OCI-LY7 (cell line): ENCODE results near the gene RDH5. TPM values are rescaled to one million over a fixed set of nuclear protein-coding genes. Genes with fewer than 3 reads are reported as not detected.

Experiments
- BruUV-seq: library from RNA; stranded (reverse); fragments of 400-500 nt; replicated peaks from 2 replicates; lab custom pipeline; 2021; lab: Mats Ljungman, UMichigan
- CTCF ChIA-PET: fragments of 300-600 bp; sonication (Branson Sonifier 250); formaldehyde crosslinking; loops from one replicate; lab custom pipeline; 2022; ENCODE audit warnings: antibody characterized with exemption; ENCODE audit not compliant: unreplicated experiment; lab: Charles Lee
- POLR2A ChIA-PET: fragments of 300-600 bp; sonication (Branson Sonifier 250); formaldehyde crosslinking; loops from one replicate; lab custom pipeline; 2022; ENCODE audit warnings: antibody characterized with exemption; lab: Charles Lee
- DNase-seq: peaks from one replicate; pipeline ENCODE4 v3.0.0-alpha.2; 2015; ENCODE audit warnings: low spot score
- H2AFZ ChIP-seq: fragments of 200-600 bp; sonication (generic), shearing (Covaris generic); 2 replicates; pipeline ENCODE4 v1.6.1; 2014; ENCODE audit warnings: mild to moderate bottlenecking, antibody characterized with exemption, low read length, moderate library complexity
- H3K27ac ChIP-seq: fragments of 200-600 bp; sonication (generic); 2 replicates; pipeline ENCODE4 v1.5.1; 2014; ENCODE audit warnings: mixed run types, low read depth, mild to moderate bottlenecking, moderate library complexity, low read length, inconsistent platforms; ENCODE audit not compliant: poor library complexity, severe bottlenecking
- H3K36me3 ChIP-seq: fragments of 200-600 bp; sonication (generic); 2 replicates; pipeline ENCODE4 v1.6.1; 2014; ENCODE audit warnings: mild to moderate bottlenecking, antibody characterized with exemption, low read length, moderate library complexity, mixed read lengths; ENCODE audit not compliant: insufficient read depth
- H3K4me1 ChIP-seq: fragments of 200-600 bp; sonication (generic); 2 replicates; pipeline ENCODE4 v1.5.1; 2014; ENCODE audit warnings: mild to moderate bottlenecking, low read length; ENCODE audit not compliant: insufficient read depth, poor library complexity, severe bottlenecking
- H3K4me2 ChIP-seq: fragments of 200-600 bp; sonication (generic); 2 replicates; pipeline ENCODE4 v1.6.1; 2014; ENCODE audit warnings: mild to moderate bottlenecking, low read length
- H3K4me3 ChIP-seq: fragments of 200-600 bp; sonication (generic); 2 replicates; pipeline ENCODE4 v1.5.1; 2014; ENCODE audit warnings: mild to moderate bottlenecking, low read depth, low read length; ENCODE audit not compliant: poor library complexity, severe bottlenecking
- H3K79me2 ChIP-seq: fragments of 200-600 bp; sonication (generic); 2 replicates; pipeline ENCODE4 v1.6.1; 2016; ENCODE audit warnings: low read depth, mild to moderate bottlenecking, low read length, moderate library complexity, mixed read lengths; ENCODE audit not compliant: insufficient read depth
- H3K9me2 ChIP-seq: fragments of 200-600 bp; sonication (generic); 2 replicates; pipeline ENCODE4 v1.6.1; 2016; ENCODE audit warnings: mild to moderate bottlenecking, low read length, mixed read lengths; ENCODE audit not compliant: insufficient read depth
- H3K9me3 ChIP-seq: fragments of 200-600 bp; sonication (generic); 2 replicates; pipeline ENCODE4 v1.6.1; 2014; ENCODE audit warnings: mild to moderate bottlenecking, mixed run types, low read length, mixed read lengths
- H4K20me1 ChIP-seq: fragments of 200-600 bp; sonication (generic); 2 replicates; pipeline ENCODE4 v1.6.1; 2014; ENCODE audit warnings: mild to moderate bottlenecking, antibody characterized with exemption, low read length, moderate library complexity, mixed read lengths; ENCODE audit not compliant: insufficient read depth
- CTCF ChIP-seq: fragments of 200-600 bp; sonication (generic); conservative IDR thresholded peaks from 2 replicates; pipeline ENCODE4 v1.5.1; 2014; ENCODE audit warnings: mild to moderate bottlenecking, antibody characterized with exemption, low read length, moderate library complexity, mixed read lengths
- EZH2phosphoT487 ChIP-seq: fragments of 200-600 bp; sonication (generic); IDR thresholded peaks from 2 replicates; pipeline ENCODE4 v1.6.1; 2018; ENCODE audit warnings: low read depth, borderline replicate concordance, mild to moderate bottlenecking, mixed run types, antibody characterized with exemption, low read length, moderate library complexity, mixed read lengths
- intact Hi-C: fragments of 100-400 bp; cut with micrococcal nuclease; formaldehyde crosslinking; loops from one replicate; pipeline ENCODE4 v1.10.0; 2022; ENCODE audit not compliant: unreplicated experiment
- total RNA-seq, 2 experiments: library from RNA; depleted of rRNA in 1 of 2; stranded (reverse); fragments of >200 nt in 1 of 2; shearing (Covaris generic) in 1 of 2; gene quantifications; 2 replicates each; pipeline ENCODE4 v1.2.3, GENCODE V29; 2014 to 2022

RDH5 gene
- total RNA-seq, 2 experiments from 2014 or later: 6.2 to 20.1 TPM

GRCh38 chr12:55733021-55733555 lies 12.9 kb downstream of the RDH5 start:
- Histone ChIP-seq H3K79me2 (peaks cover 1% of the 10 kb centered on the region; the same call in 1 of the 2 replicates), H3K4me3 (no peak overlapping the region), H4K20me1 (no peaks in the 10 kb centered on the region), H3K36me3 (no peaks in the 10 kb centered on the region), H3K4me2 (no peak overlapping the region), H2AFZ (no peak overlapping the region), H3K9me2 (no peaks in the 10 kb centered on the region), H3K4me1 (peaks cover 28% of the 10 kb centered on the region), H3K9me3 (no peaks in the 10 kb centered on the region), H3K27ac (no peak overlapping the region)
- DNase-seq: no peak
- intact Hi-C loops: no loop called here
- TF ChIP-seq EZH2phosphoT487: no peak
- no peak for TF ChIP-seq CTCF
- POLR2A ChIA-PET: interaction anchor here (0.6 to 0.7 kb wide), 2 partner anchors 12 to 706 kb away, joined by 3 read pairs; no protein-coding TSS in a partner anchor
- CTCF ChIA-PET: no interaction called here
- no TSS peak for BruUV-seq

DNA sequence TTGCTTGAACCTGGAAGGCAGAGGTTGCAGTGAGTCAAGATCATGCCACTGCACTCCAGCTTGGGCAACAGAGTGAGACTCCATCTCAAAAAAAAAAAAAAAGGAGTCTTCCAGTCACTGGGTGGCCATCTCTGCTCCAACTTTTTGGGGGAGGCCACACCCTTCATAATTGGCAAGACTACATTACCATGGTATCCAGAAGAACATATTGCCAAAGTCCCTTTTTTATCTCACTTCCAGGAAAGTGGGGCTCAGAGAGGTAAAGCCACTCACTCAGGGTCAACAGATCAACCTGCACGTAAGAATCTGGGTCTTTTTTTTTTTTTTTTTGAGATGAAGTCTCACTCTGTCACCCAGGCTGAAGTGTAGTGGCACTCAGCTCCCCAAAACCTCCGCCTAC lies 13.7 kb downstream of the RDH5 start:
- ChIA-PET POLR2A (interaction anchor here (0.6 to 0.8 kb wide), 3 partner anchors 11 to 707 kb away, joined by 3 to 4 read pairs (median 3); no protein-coding TSS in a partner anchor), CTCF (no interaction called here)
- Histone ChIP-seq H3K79me2 (no peaks in the 10 kb centered on the region), H3K4me1 (peaks cover 29% of the 10 kb centered on the region), H3K4me3 (no peak overlapping the region), H2AFZ (no peak overlapping the region), H3K27ac (no peak overlapping the region), H3K4me2 (no peak overlapping the region), H3K9me3 (no peaks in the 10 kb centered on the region), H3K9me2 (no peaks in the 10 kb centered on the region), H3K36me3 (no peaks in the 10 kb centered on the region), H4K20me1 (no peaks in the 10 kb centered on the region)
- BruUV-seq: no TSS peak
- TF ChIP-seq EZH2phosphoT487 (no peak), CTCF (no peak)
- DNase-seq: no peak
- intact Hi-C loops: no loop called here

DNA sequence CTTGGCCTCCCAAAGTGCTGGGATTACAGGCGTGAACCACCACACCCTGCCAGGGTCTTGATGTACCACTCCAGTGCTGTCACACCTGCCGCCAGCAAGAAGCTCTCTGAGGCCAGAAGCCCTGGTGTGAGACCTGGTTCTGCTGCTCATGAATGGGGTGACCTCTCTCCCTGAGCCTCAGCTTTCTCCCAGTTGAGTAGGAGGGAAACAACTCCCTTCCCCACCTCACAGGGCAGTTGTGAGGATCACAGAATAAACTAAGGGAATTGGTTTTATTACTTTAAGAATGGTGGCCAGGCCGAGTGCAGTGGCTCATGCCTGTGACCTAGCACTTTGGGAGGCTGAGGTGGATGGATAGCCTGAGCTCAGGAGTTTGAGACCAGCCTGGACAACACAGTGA lies 14.4 kb downstream of the RDH5 start:
- Histone ChIP-seq H3K4me2 (no peak overlapping the region), H2AFZ (no peak overlapping the region), H3K9me2 (no peaks in the 10 kb centered on the region), H3K79me2 (no peaks in the 10 kb centered on the region), H3K27ac (no peak overlapping the region), H3K36me3 (no peaks in the 10 kb centered on the region), H3K9me3 (no peaks in the 10 kb centered on the region), H3K4me3 (no peak overlapping the region), H3K4me1 (peaks cover 29% of the 10 kb centered on the region), H4K20me1 (no peaks in the 10 kb centered on the region)
- intact Hi-C loops: no loop called here
- DNase-seq: no peak
- BruUV-seq: no TSS peak
- ChIA-PET CTCF (no interaction called here), POLR2A (interaction anchor here (0.8 kb wide), 1 partner anchor 15 kb away, joined by 4 read pairs; no protein-coding TSS in a partner anchor)
- TF ChIP-seq CTCF (no peak), EZH2phosphoT487 (no peak)
